ENCODE measurements around the gene GCNA. TPM values are rescaled to one million over a fixed set of nuclear protein-coding genes. Genes with fewer than 3 reads are reported as not detected.

The GCNA gene
- polyA plus RNA-seq, 1 experiment = 1.2 TPM

DNA sequence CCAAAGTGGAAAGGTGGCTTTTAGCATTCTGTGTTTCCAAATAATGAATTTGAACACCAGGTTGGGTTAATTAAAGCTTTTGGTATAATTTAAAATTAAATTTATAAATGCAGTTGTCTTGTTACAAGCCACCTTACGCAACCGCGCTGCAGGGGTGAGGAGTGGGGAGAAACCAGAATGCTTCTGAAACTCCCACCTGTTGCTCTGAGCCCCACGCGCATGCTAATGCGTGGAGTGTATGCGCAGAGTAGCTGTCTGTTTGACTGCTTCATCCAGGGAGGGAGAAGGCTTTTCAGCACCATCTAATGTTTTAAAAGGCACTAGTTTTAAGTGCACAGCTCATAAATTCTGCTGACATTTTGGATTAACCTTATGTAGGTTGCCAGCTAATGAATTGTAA is 32.9 kb upstream of the GCNA start:
- CTCF ChIA-PET = no interaction called here
- POLR2A ChIA-PET = no interaction called here
- no peak for DNase-seq (ENCODE audit: low read depth, low spot score)

GRCh38 chrX:71546879-71547278 is 31.4 kb upstream of the GCNA start:
- CTCF ChIA-PET = no interaction called here
- Histone ChIP-seq H3K9me3 (ENCODE audit: control insufficient read depth, insufficient read depth, low read length) (no peaks in the 10 kb centered on the region), H3K4me3 (ENCODE audit: low read depth, low read length) (no peak overlapping the region), H3K27ac (ENCODE audit: low read depth, low read length) (no peak overlapping the region), H3K27me3 (ENCODE audit: control insufficient read depth, insufficient read depth, low read length) (no peaks in the 10 kb centered on the region)
- POLR2A ChIA-PET = no interaction called here
- no peak for DNase-seq (ENCODE audit: low read depth, low spot score)
- TF ChIP-seq, protein P1, sequence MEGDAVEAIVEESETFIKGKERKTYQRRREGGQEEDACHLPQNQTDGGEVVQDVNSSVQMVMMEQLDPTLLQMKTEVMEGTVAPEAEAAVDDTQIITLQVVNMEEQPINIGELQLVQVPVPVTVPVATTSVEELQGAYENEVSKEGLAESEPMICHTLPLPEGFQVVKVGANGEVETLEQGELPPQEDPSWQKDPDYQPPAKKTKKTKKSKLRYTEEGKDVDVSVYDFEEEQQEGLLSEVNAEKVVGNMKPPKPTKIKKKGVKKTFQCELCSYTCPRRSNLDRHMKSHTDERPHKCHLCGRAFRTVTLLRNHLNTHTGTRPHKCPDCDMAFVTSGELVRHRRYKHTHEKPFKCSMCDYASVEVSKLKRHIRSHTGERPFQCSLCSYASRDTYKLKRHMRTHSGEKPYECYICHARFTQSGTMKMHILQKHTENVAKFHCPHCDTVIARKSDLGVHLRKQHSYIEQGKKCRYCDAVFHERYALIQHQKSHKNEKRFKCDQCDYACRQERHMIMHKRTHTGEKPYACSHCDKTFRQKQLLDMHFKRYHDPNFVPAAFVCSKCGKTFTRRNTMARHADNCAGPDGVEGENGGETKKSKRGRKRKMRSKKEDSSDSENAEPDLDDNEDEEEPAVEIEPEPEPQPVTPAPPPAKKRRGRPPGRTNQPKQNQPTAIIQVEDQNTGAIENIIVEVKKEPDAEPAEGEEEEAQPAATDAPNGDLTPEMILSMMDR (IDR thresholded peaks at IDR 0.05; ENCODE audit: low read depth, low read length) = no peak

More for the DNA sequence above, 32.9 kb upstream of the GCNA start:
- TF ChIP-seq, protein P1 (IDR thresholded peaks at IDR 0.05; ENCODE audit: low read depth, low read length) = no peak
- no peak overlapping the region for H3K27ac ChIP-seq (ENCODE audit: low read depth, low read length)
- no peaks in the 10 kb centered on the region for H3K27me3 ChIP-seq (ENCODE audit: control insufficient read depth, insufficient read depth, low read length)
- no peak overlapping the region for H3K4me3 ChIP-seq (ENCODE audit: low read depth, low read length)
- no peaks in the 10 kb centered on the region for H3K9me3 ChIP-seq (ENCODE audit: control insufficient read depth, insufficient read depth, low read length)

DNA sequence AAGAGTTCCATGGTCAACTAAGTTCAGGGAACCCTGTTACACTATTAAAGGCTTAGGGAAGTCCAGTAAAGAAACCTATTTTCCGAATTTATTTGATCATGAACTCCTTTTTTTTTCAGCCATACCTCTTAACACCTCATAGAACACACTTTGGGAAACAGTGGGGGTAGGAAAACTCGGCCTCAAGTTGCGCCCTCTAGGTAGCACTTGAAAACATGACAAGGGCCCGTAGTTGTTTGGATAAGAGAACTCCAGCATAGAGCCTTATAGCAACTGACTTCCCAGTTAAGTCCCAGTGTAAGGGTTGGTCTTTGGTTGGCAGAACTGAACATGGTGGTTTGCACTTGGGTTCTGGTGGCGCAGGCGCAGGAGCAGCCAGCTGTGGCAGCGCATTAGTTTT is 30.9 kb upstream of the GCNA start:
- CTCF ChIA-PET = no interaction called here
- DNase-seq (ENCODE audit: low read depth, low spot score) = no peak
- Histone ChIP-seq H3K27ac (ENCODE audit: low read depth, low read length) (no peak overlapping the region), H3K27me3 (ENCODE audit: control insufficient read depth, insufficient read depth, low read length) (no peaks in the 10 kb centered on the region), H3K4me3 (ENCODE audit: low read depth, low read length) (no peak overlapping the region), H3K9me3 (ENCODE audit: control insufficient read depth, insufficient read depth, low read length) (no peaks in the 10 kb centered on the region)
- TF ChIP-seq, protein P1 (IDR thresholded peaks at IDR 0.05; ENCODE audit: low read depth, low read length) = no peak
- POLR2A ChIA-PET = no interaction called here

GRCh38 chrX:71549986-71550385 is 28.3 kb upstream of the GCNA start:
- H3K27ac ChIP-seq (ENCODE audit: low read depth, low read length) = no peak overlapping the region
- no peaks in the 10 kb centered on the region for H3K27me3 ChIP-seq (ENCODE audit: control insufficient read depth, insufficient read depth, low read length)
- ChIA-PET CTCF (no interaction called here), POLR2A (interaction anchor here (0.7 kb wide), 1 partner anchor 9 kb away, joined by 4 read pairs; no protein-coding TSS in a partner anchor)
- H3K4me3 ChIP-seq (ENCODE audit: low read depth, low read length) = no peak overlapping the region
- TF ChIP-seq, protein P1 (IDR thresholded peaks at IDR 0.05; ENCODE audit: low read depth, low read length) = no peak
- DNase-seq (ENCODE audit: low read depth, low spot score) = no peak
- no peaks in the 10 kb centered on the region for H3K9me3 ChIP-seq (ENCODE audit: control insufficient read depth, insufficient read depth, low read length)

GRCh38 chrX:71550578-71550977 is 27.7 kb upstream of the GCNA start:
- ChIA-PET CTCF (no interaction called here), POLR2A (no interaction called here)
- Histone ChIP-seq H3K9me3 (ENCODE audit: control insufficient read depth, insufficient read depth, low read length) (no peaks in the 10 kb centered on the region), H3K27ac (ENCODE audit: low read depth, low read length) (no peak overlapping the region), H3K27me3 (ENCODE audit: control insufficient read depth, insufficient read depth, low read length) (no peaks in the 10 kb centered on the region), H3K4me3 (ENCODE audit: low read depth, low read length) (no peak overlapping the region)
- DNase-seq (ENCODE audit: low read depth, low spot score) = no peak
- TF ChIP-seq, protein P1 (IDR thresholded peaks at IDR 0.05; ENCODE audit: low read depth, low read length) = no peak
